Measurements from ENCODE around the gene IQSEC3. TPM values are rescaled to one million over a fixed set of nuclear protein-coding genes. Genes with fewer than 3 reads are reported as not detected.
"Not testable (repeated sequence)": the region's sequence is repeated elsewhere in the genome, so short reads cannot be mapped to it uniquely, and the experiment has no call there.

IQSEC3 gene
- total RNA-seq, 1 donor from 2014 or later, result not detected

DNA sequence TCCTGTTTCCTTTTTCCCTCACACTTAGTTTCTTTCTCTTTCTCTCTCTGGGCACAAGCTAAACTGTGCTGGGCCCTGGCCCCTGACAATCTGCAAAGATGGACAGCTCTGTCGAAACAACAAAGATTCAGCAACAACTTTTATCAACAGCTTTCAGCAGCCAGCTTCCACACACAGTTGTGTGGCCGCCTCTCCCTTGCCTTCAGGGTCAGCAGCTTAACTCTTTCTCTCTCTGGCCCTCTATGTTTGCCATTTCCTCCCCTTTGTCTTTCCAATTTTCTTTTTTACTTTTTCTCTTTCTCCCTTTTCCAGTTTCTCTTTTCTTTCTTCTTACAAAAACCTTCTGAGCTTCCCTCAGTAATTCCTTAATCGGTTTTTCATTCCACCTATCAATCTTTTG, 43.3 kb downstream of the IQSEC3 start:
- no peak for DNase-seq (ENCODE audit: low read depth, low spot score)

DNA sequence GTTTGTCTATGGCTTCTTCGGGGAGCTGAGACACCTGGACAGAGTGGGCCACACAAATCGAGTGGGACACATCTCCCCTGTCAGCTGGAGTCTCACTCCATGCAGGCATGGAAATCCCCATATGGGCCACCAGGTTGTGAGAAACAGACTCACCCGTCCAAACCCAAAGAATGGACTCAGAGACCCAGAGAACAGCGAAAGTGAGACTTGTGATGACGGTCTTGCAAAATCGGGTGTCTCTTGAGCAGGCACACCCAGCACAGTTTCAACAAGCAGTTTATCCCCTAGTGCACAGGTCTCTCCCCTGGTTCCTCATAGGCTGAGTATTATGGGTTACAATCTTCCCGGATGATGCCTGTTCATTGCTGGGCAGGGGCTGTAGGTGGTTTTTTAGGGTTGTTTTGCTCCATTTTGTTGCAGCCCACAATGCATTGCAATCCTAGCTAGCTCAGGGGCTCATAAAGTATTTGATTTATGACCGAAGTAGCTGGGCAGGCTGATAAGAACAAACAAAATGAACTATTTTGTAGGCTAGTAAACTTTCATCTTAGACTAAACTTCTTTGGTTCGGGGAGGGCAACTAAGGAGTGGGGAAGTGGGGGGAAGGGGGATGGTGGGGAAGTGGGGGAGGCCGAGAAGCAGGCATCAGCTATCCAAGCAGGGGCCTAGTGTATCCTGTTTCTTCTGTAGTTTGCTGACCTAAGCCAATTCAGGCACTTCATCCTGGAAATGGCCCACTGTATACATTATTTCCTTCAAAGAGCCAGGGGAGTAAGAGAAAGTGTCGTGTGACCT, 45.3 kb downstream of the IQSEC3 start:
- DNase-seq (ENCODE audit: low read depth, low spot score), result no peak

DNA sequence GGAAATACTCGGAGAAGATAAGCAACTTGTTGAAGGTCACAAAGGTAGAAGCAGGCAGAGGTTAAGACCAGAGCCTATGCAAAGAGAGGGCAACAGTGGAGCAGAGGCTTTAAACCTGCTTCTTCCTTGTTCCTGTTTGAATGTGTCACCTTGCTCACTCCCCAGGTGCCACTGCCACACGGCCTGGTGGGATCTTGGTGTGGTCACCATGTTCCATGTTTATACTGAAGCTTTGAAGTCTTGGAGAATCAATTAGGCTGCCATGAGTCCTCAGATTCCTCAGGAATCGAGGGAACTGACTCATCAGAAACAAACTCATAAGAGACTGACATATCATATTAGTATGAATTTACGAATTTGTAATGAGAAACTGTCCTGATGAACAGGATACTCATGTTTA, 46.8 kb downstream of the IQSEC3 start:
- DNase-seq (ENCODE audit: low read depth, low spot score), result no peak

DNA sequence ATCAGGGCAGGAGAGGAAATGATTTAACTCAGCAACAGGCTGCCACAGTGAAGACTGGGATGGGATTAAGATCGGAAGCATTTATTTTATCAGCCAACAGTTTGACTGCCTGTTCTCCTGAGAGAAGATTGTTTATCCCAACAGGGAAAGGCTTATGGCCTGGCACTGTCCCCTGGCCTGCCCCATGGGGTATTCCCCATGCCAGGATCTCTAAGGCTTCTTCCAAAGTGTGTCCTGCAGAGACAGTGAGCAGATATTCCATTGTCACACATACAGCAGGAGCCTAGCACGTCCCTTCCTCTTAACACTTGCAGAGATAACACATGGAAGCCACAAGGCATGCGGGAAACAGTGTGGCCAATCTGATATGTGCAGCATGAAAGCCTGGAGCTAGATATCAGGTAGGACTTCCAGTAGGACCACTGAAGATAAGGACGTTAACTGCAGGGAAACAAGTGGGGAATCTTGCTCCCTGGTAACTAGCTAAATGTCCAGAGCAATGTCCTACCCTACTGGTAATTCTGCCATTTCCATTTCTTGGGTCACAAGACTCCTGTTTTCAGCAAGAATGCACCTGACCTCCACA, 48.2 kb downstream of the IQSEC3 start:
- DNase-seq (ENCODE audit: low read depth, low spot score), result no peak

DNA sequence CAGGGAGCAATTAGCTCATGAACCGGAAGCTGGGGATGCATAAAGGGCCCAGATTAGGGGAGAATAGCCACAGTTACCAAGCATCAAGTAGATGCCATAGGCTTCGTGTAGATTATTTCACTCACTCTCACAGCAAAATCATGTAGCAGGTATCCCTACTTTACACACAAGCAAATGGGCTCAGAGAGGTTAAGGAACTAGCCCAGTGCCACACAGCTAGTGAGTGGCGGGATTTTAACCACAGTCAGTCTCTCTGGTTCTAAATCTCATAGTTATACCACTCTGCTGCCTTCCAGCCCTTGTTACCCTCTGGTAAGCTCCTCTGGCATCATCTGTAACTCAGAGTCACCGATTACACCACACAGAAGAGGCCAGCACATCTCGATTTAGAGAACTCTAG, 49.0 kb downstream of the IQSEC3 start:
- DNase-seq (ENCODE audit: low read depth, low spot score), result no peak

DNA sequence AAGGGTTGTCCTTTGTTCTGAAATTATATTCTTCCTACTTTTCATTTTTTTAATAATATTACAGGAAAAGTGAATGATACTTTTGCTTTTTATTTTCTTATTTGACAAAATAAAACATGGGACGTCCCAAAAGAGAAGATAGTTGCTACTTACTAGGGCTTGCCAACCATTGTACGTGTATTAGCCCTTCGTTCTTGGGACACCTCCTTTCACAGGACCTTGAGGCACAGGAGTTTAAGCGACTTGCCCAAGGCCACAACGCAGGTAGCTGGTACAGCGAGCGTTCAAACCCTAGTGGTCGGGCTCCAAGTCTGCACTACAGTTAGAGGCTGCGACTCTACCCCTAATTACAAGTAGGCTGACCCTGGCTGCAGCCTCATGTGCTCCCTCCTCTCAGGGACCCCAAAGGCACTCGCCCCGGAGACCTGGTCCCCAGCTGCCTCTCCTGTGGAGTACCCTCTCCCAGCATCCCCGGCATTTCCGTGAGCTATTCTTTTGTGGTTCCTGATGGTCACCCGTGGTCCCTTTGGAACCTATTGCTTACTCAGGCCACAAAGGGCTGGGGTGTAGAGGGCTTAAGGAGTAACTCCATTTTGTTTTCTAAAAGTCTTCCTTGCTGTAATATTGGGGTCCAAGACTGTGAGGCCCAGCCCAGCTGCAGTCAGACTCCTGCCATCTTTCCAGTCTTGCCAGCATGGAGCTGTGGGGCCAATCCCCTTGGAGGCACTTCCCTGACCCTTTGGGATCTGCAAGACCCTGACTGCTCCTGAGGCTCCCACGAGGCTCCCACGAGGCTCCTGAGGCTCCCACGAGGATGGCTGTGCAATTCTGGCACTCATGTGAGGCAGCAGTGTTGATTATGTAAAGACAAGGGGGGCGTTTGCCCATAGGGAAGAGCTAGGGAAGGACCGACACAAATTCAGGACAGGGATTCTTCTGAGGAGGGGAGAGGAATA, 49.7 kb downstream of the IQSEC3 start:
- DNase-seq (ENCODE audit: low read depth, low spot score), result no peak

DNA sequence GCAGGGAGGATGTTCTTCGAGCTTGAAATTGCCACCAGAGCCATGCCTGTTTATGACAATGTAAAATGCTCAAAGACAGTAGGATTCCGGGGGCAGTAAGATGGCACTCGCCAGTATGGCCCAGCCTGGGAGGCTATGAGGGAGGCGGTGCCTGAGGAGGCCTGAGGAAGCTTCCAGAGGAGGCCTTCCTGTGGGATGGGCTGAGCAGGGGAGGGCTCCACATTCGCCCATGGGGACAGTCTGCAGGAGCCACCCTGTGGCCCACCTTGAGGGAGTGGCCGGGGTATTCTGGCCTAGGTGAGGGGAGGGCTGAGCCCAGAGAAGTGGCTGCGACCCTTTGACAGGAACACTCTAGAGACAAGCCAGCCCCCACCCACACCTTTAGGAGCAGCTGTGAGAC, 50.7 kb downstream of the IQSEC3 start:
- DNase-seq (ENCODE audit: low read depth, low spot score), result no peak

DNA sequence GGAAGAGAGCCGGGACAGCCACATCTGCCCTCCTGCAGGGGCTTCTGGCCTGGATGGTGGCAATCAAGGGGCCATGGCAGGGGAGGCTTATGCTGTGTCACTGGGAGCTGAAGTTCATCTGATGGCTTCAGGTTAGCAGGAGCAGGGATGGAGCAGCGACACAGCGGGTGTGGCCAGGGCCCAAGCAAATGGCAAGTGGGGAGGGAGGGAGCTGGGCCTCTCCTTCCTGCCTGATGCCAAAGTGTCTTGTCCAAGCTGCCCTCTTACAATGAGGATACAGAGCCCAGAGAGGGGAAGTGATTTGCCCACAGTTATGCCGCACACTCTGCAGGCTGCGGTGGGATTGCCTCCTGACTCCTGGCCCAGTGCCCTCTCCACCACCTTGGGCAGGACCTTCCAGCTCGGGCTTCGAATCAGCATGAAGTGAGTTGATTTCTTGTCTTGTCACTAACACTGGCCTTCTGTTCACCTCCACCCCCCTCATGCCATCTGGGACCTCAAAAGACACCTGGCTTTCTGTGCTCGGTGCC, 51.3 kb downstream of the IQSEC3 start:
- no peak for DNase-seq (ENCODE audit: low read depth, low spot score)

DNA sequence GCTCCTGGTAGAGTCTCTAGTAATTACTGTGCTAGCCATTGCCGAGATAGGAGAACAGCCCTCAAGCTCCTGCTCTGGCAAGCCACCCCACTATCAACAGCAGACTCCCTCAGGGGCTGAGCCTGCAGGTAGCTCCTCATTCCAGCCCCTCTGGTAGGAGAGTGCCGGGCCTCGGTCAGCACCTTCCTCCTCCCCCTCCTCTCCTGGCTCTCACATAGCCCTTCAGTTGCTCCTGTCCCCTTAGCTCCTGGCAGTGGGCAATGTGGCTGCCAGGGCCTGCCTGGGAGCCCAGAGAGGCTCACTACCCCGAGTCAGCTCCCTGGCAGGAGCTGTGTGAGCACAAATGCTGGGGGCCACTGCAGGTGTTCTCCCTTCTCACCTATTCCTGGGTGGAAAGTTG, 52.0 kb downstream of the IQSEC3 start:
- no peak for DNase-seq (ENCODE audit: low read depth, low spot score)

DNA sequence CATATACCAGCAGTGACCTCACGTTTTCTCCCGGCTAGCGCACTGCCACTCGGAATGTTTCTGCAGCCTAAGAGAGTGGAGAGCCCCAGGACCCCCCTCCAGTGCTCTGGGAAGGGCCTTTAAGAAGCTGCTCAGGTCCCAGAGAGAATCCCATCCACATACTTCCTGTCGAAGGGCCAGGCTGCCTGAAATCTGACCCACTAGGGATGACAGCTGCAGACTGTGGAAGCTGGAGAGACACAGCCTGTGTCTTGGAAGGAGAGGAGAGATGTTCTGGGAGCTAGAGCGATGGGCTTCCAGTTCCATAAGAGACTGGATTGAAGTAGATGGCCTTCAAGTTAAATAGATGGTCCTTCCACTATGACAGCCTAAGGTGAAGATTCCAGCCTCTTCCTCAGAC, 54.4 kb downstream of the IQSEC3 start:
- DNase-seq (ENCODE audit: low read depth, low spot score), result no peak

DNA sequence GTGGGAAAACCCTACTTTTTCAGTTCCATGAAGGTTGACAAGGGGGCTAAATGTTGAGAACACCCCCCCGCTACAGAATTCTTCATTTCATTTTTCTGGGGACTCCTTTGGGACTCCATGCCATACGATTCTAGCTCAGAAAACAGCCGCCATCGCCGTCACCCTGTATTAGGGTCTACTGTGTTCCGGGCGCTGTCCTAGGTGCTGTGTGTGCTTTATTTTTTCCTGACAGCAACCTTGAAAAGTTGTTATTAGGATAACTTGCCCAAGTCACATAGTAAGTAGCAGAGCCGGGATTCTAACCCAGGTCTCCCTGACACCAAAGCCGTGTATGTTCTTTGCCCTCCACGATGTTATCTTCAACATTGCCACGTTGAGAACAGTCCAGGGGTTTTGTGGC, 55.1 kb downstream of the IQSEC3 start:
- DNase-seq (ENCODE audit: low read depth, low spot score), result no peak

DNA sequence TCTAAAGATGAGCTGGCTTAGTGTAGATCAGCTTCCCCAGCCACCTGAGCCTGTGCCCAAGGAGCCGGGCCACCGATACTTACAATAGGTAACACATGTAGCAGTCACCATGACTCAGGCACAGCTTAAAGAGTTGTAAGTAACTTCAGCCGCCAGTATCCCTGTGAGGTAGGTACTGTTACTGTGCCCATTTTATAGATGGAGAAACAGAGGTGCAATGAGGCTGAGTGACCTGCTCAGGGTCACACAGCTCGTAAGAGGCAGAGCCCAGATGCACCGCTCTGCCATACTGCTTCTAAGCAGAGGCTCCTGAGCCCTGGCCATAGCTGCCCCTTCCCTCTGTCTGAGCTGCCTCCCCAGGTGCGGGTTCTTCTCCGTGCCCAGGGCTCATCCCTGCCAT, 58.5 kb downstream of the IQSEC3 start:
- DNase-seq (ENCODE audit: low read depth, low spot score), result no peak

DNA sequence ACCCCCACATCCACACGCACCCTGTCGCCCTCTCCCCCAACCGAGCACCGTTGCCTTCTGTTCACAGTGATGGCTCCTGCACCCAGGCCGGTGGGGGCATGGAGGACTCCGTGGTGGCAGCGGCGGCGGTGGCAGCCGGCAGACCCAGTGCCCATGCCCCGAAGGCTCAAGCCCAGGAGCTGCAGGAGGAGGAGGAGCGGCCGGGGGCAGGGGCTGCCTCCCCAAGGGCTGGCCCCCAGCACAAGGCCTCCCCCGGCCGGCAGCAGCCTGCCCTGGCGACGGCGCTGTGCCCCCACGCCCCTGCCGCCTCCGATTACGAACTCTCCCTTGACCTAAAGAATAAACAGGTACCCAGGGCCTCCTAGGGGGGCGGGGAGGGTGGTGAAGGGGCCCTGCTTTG, 59.0 kb downstream of the IQSEC3 start:
- DNase-seq (ENCODE audit: low read depth, low spot score), result no peak

DNA sequence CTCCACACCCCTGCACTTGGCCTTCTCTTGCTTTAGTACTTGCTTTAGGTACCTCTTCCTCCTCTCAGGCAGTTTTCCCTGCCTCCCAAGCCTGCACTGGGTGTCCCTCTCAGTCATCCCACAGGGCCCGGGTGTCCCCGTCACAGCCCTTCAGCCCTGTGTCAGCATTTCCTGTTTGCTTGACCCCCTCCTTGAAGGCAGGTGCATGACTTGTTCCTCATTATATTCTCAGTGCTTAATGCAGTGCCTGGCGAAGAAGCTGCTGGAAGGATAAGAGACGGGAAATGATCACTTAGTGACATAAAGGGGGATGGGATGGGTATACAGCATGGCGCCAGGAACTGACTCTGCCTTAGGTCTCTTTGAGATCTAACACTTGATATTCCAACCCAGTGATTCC, 61.5 kb downstream of the IQSEC3 start:
- no peak for DNase-seq (ENCODE audit: low read depth, low spot score)

DNA sequence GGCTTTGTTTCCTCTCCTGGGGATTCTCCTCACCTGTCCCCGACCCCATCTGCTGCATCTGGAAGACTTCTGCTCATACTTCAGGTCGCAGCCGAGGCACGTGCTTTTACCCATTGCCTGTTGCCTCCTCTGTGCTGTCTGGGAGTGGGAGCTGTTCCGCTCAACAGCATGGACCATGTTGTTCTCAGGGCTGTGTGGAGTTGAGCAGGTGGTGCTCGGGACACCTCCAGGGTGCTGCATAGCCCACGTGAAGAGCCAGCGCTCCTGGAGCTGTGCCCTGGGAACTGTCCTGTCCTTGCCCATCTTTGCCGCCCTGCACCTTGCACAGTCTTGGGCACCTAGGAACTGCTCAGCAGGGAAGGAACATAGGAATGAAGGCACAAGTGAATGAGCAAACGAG, 62.4 kb downstream of the IQSEC3 start:
- no peak for DNase-seq (ENCODE audit: low read depth, low spot score)

DNA sequence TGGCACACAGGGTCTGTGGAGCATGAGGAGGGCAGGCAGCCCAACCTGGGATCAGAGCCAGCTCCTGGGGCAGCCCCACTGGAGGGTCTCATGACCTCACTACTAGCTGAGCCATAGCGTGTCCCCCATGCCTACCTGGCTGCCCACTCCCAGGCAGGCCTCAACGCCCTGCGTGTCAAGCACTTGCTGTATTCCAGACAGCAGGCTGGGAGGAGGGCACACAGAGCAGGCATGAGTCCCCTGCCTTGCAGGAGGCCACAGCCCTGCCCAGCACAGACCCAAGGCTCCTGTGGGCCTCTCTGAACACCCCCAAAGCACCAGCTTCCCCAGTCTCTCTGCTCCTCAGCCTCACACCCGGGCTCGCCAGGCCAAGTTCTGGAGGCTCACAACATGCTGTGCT, 64.0 kb downstream of the IQSEC3 start:
- no peak for DNase-seq (ENCODE audit: low read depth, low spot score)

DNA sequence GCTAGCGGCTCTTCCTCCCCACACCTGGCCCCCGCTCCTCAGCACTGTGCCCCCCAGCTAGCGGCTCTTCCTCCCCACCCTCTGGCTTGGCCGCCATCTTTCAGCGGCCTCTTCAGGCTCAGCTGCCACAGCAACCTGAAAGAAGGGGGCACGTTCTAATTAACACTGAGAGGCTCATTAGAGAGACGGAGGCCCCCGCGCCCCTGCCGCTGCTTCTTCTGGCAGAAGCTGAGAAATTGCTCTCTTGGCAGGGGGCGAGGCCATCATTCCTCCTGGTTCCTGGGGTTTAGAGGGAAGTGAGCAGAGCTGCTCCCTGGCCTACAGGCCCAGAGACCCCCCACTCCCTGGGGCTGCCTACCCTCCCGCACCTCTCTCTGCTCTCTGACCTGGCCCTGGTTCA, 64.4 kb downstream of the IQSEC3 start:
- no peak for DNase-seq (ENCODE audit: low read depth, low spot score)

DNA sequence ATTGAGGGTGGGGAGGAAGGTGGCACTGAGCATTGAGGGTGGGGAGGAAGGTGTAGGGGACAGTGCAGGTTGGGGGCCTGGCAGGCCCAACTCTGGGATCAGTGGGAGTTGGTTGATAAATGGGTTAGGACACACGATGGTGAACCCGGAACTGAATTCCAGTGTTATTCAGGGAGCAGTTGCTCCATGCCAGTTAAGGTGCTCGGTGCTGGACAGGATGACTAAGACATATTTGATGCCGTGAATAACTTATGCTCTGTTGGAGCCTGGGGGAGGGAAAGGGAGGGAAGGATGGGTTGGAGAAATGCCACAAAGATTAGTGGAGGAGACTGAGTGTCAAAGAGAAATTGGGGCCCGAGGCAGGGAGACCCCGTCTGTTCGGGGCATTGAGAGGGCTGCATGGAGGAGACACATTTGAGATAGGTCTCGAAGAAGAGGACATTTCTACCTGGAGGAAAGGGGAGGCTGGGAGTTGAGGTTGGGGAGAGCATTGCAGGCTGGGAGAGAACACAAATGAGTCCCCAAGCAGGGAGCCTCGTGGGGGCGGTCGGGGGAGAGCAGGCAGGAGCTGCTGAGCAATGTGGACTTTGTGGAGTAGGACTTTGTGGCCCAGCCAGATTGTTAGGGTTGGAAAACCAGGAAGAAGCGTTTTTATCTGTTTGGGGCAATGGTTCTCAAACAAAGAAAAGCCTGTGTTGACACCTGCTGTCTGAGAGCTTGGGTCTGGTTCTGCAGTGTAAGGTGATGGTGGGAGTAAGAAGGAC, 65.3 kb downstream of the IQSEC3 start:
- no peak for DNase-seq (ENCODE audit: low read depth, low spot score)

DNA sequence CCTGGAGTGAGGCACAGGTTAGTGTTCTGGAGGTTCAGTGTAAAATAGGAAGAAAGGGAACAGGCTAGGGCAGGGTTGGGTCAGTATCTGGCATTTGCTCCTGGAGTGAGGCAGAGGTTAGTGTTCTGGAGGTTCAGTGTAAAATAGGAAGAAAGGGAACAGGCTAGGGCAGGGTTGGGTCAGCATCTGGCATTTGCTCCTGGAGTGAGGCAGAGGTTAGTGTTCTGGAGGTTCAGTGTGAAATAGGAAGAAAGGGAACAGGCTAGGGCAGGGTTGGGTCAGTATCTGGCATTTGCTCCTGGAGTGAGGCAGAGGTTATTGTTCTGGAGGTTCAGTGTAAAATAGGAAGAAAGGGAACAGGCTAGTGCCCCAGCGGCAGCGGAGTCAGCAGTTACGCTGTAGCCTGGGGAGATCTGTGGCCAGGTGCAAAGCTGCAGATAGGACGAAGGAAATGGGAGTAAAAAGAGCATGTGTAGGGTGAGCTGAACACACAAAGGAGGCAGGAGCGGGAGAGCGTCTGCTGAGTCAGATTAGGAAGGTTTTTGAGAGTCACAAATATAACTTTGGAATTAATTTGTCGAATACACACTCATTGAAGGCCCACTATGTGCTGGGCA, 67.2 kb downstream of the IQSEC3 start:
- DNase-seq (ENCODE audit: low read depth, low spot score), result not testable (repeated sequence)

DNA sequence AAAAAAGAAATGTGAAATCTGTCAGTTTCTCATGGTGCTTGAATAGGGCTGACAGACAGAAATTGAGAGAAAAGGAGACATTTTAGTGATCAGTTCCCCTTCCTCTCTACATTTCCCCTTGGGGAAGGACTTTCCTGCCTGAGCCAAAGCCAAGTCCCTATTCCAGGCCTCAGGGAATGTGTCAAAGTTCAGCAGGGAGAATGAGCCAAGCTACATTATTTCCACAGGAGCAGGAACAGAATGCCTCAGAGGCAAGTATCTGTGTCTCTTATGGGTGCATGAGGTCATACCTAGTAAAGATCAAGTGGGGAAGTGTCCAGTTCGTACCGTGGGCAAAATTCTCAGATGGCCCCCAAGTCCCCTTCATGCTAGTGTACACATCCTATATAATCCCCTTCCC, 68.6 kb downstream of the IQSEC3 start:
- no peak for DNase-seq (ENCODE audit: low read depth, low spot score)
